HG03066 (cell line): ENCODE data around the gene SLC6A13.

Experiments
- ATAC-seq: cut with Tn5 transposase; IDR thresholded peaks from one replicate; pipeline ENCODE4 v1.9.1; 2021; ENCODE audit warnings: low read depth; ENCODE audit not compliant: unreplicated experiment

The SLC6A13 gene

GRCh38 chr12:184811-185575, 77.6 kb downstream of the SLC6A13 start:
- ATAC-seq: no peak

DNA sequence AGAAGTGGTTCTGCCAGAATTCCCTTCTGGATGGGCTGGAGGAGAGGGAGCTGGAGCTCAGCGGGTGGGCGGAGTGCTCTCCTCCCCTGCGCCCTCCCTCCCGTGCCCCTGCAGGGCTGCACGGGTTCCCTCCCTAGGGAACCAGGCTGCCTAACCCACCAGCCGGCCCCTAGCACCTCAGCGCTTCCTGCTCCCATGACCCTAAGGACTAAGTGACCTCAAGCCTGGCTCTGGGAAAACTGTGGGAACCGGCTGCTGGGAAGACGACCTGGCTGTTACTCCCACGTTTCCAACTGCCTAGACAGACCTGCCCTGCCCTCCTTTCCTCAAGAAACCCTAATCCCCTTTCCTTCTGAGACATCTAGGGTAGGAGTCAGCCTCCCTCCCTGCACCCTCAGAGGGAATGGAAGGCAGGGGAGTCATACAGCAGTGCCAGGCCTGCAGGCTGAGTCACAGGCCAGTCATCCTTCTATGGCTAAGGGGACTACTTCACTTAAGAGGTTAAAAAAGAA, 80.2 kb downstream of the SLC6A13 start:
- ATAC-seq: no peak

DNA sequence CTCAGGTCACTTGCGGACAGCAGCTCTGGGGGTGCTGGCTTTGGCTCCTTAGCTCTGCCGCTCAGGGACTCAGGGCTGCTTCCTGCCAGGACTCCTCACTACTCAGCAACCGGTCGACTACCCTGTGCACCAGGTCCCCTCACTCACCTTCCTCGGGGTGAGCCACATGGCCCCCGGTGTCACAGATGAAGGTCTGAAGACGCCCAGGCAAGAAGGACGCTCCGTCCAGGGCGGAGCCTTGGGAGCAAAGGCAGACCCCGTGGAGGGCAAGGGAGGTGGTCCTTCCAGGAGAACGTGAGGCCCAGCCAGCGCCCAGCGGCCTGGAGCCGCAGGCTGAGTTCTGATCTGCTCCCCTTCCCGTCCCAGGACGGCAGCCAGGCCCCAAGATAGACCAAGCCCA, 80.7 kb downstream of the SLC6A13 start:
- no peak for ATAC-seq

DNA sequence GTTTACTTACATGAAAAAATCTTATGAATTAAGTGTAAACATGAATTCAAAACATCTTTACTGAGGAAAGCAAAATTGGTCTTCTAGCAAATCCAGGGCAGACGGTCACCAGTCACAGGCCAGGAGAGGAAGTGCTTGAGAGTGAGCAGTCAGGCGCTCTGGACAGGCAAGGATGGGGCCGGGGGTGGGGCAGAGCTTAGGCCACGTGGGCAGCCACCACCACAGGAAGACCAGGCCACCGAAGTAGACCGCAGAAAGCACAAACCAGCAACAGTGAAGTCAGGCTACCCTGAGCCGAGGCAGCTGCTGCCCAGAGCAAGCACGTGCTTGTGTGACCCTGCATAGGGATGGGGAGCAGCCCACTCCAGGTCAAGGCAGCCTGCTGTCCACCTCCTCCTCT, 82.2 kb downstream of the SLC6A13 start:
- ATAC-seq: no peak

DNA sequence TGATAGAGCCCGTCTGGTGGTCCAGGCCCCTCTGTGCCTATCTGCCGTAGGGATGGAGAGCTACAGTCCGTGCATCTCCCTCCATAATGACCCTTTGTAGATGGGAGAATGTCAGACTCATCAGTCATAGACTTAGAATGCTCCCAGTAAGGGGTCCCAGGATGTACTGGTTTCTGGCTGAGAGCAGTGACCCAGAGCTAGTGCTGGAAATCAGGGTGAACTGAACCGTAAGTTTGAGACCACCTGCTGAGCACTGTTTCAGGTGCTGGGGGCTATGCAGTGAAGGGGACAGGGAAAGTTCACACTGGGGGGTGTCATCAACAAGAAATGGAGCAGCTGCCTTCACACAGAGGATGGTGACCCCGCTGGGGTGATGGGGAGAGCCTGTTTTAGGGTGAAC, 82.8 kb downstream of the SLC6A13 start:
- ATAC-seq: no peak

DNA sequence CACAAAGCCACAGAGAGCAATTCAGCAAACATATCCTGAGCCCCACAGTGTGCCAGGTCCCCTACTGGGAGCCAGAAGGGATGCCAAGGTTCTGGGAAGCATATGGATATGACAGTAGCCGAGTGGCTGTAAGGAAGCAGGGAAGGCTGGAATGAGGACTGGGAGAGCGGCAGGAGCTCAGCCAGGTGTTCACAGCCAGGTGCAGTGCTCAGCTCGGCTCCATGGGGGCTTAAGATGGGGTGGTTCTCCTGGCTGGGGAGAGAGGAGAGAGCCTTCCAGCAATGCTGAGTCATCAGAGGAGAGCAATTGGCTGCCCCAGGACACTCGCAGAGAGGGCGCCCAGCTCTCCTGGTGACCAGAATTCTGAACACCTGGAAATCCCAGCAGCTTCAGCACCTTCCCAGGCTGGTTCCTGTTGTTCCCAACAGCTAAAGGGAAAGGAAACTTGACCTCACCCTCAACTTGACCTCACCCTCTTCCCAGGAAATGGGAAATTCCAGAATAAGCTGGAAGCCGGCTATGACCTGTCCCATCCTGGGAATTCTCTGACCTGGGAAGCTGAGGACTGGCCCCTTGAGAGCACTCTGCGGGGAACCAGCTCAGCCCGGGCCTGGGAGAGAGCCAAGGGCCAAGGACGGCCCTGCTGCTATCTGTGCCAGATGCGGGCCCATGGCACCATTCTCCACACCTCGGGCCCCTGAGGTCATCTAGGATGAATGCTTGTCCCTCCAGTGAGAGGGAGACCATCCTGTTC, 83.3 kb downstream of the SLC6A13 start:
- ATAC-seq: no peak

DNA sequence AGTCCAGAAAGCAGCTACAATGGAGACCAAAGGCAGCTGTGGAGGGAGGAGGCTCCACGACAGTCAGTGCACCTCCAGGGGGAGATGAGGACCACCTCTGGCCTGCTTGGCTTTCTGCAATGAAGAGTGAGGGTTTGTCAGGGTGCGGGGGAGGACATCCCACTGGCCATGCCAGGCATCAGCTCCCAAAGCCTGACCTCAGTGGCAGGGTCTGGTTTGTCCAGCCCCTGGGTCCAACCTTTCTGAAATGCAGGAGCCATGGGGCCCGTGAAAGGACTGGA, 83.9 kb downstream of the SLC6A13 start:
- no peak for ATAC-seq

DNA sequence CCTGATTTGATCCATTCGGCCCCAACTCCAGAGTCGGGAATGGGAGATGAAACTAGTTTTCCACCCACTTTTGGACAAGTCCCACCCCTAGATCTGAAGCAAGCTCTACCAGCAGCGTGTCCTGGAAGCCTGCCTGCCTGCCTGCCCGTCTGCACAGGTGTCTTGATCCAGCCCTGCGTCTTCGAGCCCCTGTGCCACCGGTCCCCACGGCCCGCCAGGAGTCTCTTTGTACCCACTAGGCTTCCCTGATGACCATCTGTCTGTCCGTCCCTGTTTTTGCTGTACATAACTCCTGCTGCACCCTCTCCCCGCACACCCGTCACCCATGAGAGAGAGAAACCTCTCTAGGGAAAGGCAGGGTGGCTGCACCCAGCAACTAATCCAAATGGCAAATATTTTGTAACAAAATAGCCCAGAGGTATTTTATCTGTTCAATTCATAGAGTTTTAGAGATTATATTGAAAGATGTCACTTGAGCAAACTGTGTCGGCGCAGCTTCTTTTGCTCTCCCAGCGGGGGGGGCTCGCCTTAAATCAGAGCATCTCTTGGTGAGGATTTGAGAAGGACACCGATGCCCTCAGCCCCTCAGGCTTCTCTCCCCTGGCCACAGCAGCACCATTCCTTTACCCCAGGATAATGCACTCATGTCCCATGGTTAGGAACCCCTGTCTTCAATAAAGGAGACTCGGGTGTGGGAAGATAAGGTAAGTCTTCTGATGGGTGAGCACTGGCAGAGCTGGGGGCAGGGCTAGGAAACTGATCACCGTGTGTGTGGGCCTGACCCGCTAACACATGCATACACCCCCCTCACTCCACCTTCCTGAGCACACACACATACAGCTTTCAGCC, 84.4 kb downstream of the SLC6A13 start:
- no peak for ATAC-seq

- ATAC-seq: no peak
These were observed 85.2 kb downstream of the SLC6A13 start for GRCh38 chr12:177336-177979.

DNA sequence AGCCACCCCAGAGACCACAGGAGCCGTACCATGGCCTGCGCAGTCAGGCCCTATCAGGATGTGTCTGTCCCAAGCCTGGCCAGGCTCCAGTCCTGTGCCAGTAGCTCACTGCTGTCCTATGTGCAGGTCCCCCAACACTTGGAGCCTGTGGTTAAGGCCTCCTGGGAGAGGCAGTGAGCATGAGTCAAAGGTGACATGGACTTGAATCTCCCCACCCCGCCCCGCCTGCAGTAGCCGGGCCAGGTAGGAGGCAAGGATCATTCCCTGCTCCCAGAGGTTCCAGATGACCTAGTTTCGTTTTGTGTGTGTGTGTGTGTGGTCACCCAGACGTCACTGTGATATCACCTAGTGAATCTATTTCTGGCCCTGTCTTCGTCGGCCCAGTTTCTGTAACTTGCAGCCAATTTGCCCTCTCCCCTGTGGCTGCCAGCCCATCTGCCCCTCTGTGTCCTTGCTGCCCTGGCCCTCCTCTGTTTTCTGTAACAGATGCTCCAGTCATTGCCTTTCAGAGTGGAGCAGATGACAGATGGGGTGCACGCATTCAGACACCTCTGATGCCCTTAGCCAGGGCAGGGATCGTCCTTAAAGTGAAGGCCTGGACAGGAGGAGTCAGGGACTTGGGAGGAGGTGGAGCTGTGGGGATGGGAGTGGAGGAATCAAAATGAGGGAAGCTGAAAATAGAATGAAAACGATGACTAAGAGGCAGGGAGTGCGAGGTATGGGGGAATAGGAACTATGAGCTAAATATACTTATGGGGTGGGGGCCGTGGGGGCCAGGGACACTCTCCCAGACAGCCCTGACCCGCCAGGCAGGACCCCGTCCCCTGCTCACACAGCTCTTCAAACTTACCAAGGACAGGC, 86.1 kb downstream of the SLC6A13 start:
- ATAC-seq: no peak

DNA sequence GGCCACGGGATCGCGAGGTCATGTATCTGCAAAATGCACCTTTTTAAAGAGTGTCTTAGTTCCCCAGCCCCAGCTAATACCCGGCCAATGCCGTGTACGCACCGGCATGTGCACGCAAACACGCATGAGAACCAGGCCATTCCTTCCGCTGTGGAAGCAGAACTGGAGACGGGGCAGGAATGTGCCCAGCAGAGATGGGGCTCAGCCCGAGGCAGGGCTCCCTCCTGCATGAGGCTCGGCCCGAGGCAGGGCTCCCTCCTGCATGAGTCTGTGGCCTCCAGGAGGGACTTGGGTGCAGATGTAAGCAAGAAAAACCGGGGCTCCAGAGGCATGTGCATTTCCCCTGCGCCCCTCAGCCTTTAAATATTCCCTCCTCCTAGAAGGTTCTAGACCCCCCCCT, 86.9 kb downstream of the SLC6A13 start:
- ATAC-seq: no peak

GRCh38 chr12:175250-175649, 87.4 kb downstream of the SLC6A13 start:
- no peak for ATAC-seq

- ATAC-seq: no peak
These were observed 88.0 kb downstream of the SLC6A13 start for GRCh38 chr12:174596-174995.

DNA sequence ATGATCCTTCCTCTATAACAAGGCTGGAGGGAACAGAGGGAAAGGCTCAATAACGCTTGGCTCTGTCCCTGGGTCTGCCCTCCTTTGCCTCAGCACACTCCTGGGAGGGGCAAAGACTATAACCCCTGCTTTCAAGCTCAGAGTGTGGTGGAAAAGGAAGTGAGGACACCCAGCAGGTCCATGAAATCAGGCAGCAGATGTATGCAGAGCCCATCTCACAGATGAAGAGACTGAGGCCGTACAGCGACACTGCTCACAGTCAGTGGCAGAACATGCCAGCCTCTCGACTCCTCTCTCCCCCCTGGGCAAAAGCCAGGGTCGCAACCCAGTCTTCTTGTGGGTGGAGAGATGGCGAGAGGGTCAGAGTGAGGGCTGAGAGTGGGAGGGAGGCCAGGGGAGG, 88.5 kb downstream of the SLC6A13 start:
- ATAC-seq: no peak

- no peak for ATAC-seq
These were observed 89.9 kb downstream of the SLC6A13 start for GRCh38 chr12:172732-173161.

GRCh38 chr12:171743-172676, 90.6 kb downstream of the SLC6A13 start:
- no peak for ATAC-seq

DNA sequence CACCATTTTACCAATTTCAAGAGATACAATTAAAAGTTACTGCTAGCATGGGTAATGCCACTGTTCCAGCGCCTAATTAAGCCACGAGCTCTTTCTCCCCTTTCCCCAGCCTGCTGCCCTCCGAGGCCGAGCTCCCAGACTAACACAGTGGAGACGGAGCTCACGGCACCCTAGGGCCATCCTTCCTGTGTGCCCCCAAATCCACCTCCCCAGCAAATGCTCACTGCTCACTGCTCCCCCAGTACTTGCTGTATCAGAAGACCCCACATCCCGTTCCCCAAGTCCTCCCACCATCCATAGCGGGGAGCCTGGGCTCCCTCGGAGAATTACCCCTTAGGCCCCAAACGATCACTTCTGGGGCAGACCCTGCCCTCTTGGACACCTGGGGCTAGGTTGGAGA, 91.4 kb downstream of the SLC6A13 start:
- no peak for ATAC-seq
